MM.1S (cell line): ENCODE measurements around the gene NTN1.

Experiments used
- DNase-seq: peaks from one replicate; pipeline ENCODE4 v3.0.0-alpha.2; 2015
- H2AFZ ChIP-seq: fragments of 300-600 bp; sonication (generic); 2 replicates; pipeline ENCODE4 v1.6.0; 2016; ENCODE audit warnings: antibody characterized with exemption, low read length
- H3F3A ChIP-seq: fragments of 300-600 bp; sonication (generic); 2 replicates; pipeline ENCODE4 v1.6.1; 2016; ENCODE audit warnings: mild to moderate bottlenecking, antibody characterized with exemption, low read length, moderate library complexity, mixed read lengths; ENCODE audit not compliant: insufficient read depth
- H3K27ac ChIP-seq: fragments of 300-600 bp; sonication (generic); 2 replicates; pipeline ENCODE4 v1.5.1; 2016; ENCODE audit warnings: mild to moderate bottlenecking, low read length
- H3K27me3 ChIP-seq: fragments of 300-600 bp; sonication (generic); replicated peaks from 2 replicates; pipeline ENCODE4 v1.6.0; 2016; ENCODE audit warnings: low read length; ENCODE audit not compliant: insufficient read depth
- H3K36me3 ChIP-seq: fragments of 300-600 bp; sonication (generic); replicated peaks from 2 replicates; pipeline ENCODE4 v1.6.1; 2016; ENCODE audit warnings: mild to moderate bottlenecking, low read length, mixed read lengths; ENCODE audit not compliant: insufficient read depth
- H3K4me1 ChIP-seq: fragments of 300-600 bp; sonication (generic); 2 replicates; pipeline ENCODE4 v1.6.1; 2016; ENCODE audit warnings: low read length, mixed read lengths
- H3K4me2 ChIP-seq: fragments of 300-600 bp; sonication (generic); 2 replicates; pipeline ENCODE4 v1.6.0; 2016; ENCODE audit warnings: low read depth, low read length
- H3K4me3 ChIP-seq: fragments of 300-600 bp; sonication (generic); 2 replicates; pipeline ENCODE4 v1.5.1; 2016; ENCODE audit warnings: low read length, mixed read lengths
- H3K79me2 ChIP-seq: fragments of 300-600 bp; sonication (generic); 2 replicates; pipeline ENCODE4 v1.6.1; 2016; ENCODE audit warnings: mixed run types, low read length, mixed read lengths
- H3K9ac ChIP-seq: fragments of 300-600 bp; sonication (generic); 2 replicates; pipeline ENCODE4 v1.6.1; 2016; ENCODE audit warnings: low read length, mixed read lengths
- H3K9me2 ChIP-seq: fragments of 300-600 bp; sonication (generic); replicated peaks from 2 replicates; pipeline ENCODE4 v1.6.1; 2016; ENCODE audit warnings: mild to moderate bottlenecking, low read length, mixed read lengths; ENCODE audit not compliant: insufficient read depth
- H3K9me3 ChIP-seq: fragments of 300-600 bp; sonication (generic); replicated peaks from 2 replicates; pipeline ENCODE4 v1.6.1; 2016; ENCODE audit warnings: mild to moderate bottlenecking, low read length, mixed read lengths; ENCODE audit not compliant: insufficient read depth
- H4K20me1 ChIP-seq: fragments of 300-600 bp; sonication (generic); 2 replicates; pipeline ENCODE4 v1.6.1; 2016; ENCODE audit warnings: mild to moderate bottlenecking, low read length, moderate library complexity, mixed read lengths; ENCODE audit not compliant: insufficient read depth
- EZH2 ChIP-seq: fragments of 300-600 bp; sonication (generic); optimal IDR thresholded peaks from 2 replicates; pipeline ENCODE3; 2017; ENCODE audit warnings: low read depth, mild to moderate bottlenecking, antibody characterized with exemption, low read length, mixed read lengths
- EZH2phosphoT487 ChIP-seq: fragments of 300-600 bp; sonication (generic); IDR thresholded peaks from 2 replicates; pipeline ENCODE4 v1.6.1; 2018; ENCODE audit warnings: antibody characterized with exemption, low read length
- TF ChIP-seq, protein P1 (sequence below): fragments of 300-600 bp; sonication (generic); IDR thresholded peaks from 2 replicates; pipeline ENCODE4 v1.5.1; 2016; ENCODE audit warnings: antibody characterized with exemption, low read length, mixed read lengths

The NTN1 gene

DNA sequence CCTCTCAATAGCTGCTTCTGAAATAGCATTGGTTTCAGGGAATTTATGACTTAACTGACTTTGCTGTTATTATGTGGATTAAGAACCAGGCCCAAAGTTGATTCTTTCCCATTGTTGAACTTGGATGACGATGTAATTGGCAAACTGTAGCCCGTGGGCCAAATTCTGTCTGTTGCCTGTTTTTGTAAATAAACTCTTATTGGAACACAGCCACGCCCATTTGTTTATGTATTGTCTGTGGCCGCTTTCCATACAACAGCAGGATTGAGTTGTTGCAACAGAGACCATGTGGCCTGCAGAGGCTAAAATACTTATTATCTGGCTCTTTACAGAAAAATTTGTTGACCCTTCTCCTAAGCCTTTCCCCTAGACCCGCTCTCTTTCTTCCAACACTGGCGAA, 31.6 kb downstream of the NTN1 start:
- DNase-seq = no peak
- H3K27me3 ChIP-seq = peaks cover 13% of the 10 kb centered on the region; the same call in 1 of the 2 replicates

GRCh38 chr17:9053406-9053805, 32.1 kb downstream of the NTN1 start:
- Histone ChIP-seq H3K27me3 (peaks cover 13% of the 10 kb centered on the region; the same call in 1 of the 2 replicates), H3K79me2 (no peaks in the 10 kb centered on the region), H3K9ac (no peak overlapping the region), H3K27ac (no peak overlapping the region), H3F3A (no peaks in the 10 kb centered on the region), H2AFZ (no peak overlapping the region), H3K4me3 (no peak overlapping the region), H3K36me3 (no peaks in the 10 kb centered on the region), H4K20me1 (no peaks in the 10 kb centered on the region), H3K9me3 (no peaks in the 10 kb centered on the region), H3K4me1 (no peaks in the 10 kb centered on the region), H3K4me2 (peak overlapping the region; percentile 55; the same call in 1 of the 2 replicates), H3K9me2 (no peaks in the 10 kb centered on the region)
- TF ChIP-seq, protein P1, sequence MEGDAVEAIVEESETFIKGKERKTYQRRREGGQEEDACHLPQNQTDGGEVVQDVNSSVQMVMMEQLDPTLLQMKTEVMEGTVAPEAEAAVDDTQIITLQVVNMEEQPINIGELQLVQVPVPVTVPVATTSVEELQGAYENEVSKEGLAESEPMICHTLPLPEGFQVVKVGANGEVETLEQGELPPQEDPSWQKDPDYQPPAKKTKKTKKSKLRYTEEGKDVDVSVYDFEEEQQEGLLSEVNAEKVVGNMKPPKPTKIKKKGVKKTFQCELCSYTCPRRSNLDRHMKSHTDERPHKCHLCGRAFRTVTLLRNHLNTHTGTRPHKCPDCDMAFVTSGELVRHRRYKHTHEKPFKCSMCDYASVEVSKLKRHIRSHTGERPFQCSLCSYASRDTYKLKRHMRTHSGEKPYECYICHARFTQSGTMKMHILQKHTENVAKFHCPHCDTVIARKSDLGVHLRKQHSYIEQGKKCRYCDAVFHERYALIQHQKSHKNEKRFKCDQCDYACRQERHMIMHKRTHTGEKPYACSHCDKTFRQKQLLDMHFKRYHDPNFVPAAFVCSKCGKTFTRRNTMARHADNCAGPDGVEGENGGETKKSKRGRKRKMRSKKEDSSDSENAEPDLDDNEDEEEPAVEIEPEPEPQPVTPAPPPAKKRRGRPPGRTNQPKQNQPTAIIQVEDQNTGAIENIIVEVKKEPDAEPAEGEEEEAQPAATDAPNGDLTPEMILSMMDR = no peak
- no peak for TF ChIP-seq EZH2
- TF ChIP-seq EZH2phosphoT487 = no peak
- DNase-seq = no peak

More for the DNA sequence above, 31.6 kb downstream of the NTN1 start:
- Histone ChIP-seq H3K27ac (no peak overlapping the region), H3F3A (no peaks in the 10 kb centered on the region), H3K4me1 (no peaks in the 10 kb centered on the region), H3K4me3 (no peak overlapping the region), H3K4me2 (no peak overlapping the region), H3K79me2 (no peaks in the 10 kb centered on the region), H4K20me1 (no peaks in the 10 kb centered on the region), H3K36me3 (no peaks in the 10 kb centered on the region), H3K9me2 (no peaks in the 10 kb centered on the region), H3K9me3 (no peaks in the 10 kb centered on the region), H3K9ac (no peak overlapping the region), H2AFZ (no peak overlapping the region)
- TF ChIP-seq, protein P1 = no peak
- no peak for TF ChIP-seq EZH2phosphoT487
- TF ChIP-seq EZH2 = no peak

DNA sequence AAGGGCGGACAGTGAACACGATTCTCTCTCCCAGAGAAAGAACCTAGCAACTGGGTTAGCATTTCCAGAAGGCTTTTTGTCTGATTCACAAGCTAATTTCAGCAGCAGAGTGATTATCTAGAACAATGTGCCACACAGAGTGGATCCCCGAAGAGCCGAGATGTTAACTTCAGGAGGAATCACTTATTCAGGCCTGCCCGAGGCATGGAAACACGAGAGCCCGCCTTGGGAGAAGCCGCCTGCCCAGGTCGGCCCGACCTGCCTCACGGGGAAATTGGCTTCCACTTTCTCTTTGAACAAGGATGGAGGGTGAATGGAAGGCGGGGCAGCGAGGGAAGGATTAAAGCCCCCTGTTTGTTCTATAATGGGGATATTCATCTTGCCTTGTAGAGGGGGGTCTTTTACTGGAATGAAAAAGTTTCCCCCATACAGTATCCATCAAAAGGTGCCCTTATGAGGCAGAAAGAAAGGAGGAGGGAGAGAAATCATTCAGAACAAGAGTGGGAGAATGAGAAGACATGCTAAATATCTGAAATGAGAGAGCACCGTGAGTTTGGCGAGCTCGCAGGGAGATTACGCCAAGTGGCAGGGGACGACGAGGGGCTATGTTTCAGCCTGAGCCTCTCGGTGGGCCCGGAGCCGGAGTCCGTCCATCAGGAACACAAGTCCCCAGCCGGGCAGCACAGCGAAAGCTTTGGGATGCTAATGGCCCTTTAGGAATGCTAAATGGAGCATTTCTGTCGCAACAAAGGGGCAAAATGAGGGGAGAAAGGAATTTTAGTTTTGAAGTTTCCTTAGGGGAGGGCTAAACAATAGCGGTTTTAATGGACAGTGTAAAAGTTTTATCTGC, 33.0 kb downstream of the NTN1 start:
- Histone ChIP-seq H3F3A (no peaks in the 10 kb centered on the region), H3K36me3 (no peaks in the 10 kb centered on the region), H3K4me2 (peak overlapping the region; percentile 55), H3K79me2 (no peaks in the 10 kb centered on the region), H3K27me3 (peaks cover 7% of the 10 kb centered on the region; the same call in 1 of the 2 replicates), H3K9me2 (no peaks in the 10 kb centered on the region), H3K4me3 (peak overlapping the region; percentile 28), H4K20me1 (no peaks in the 10 kb centered on the region), H2AFZ (peak overlapping the region; percentile 74; the same call in 1 of the 2 replicates), H3K9ac (no peak overlapping the region), H3K9me3 (no peaks in the 10 kb centered on the region), H3K27ac (no peak overlapping the region), H3K4me1 (no peaks in the 10 kb centered on the region)
- DNase-seq = no peak
- TF ChIP-seq, protein P1 = no peak
- TF ChIP-seq EZH2 (no peak), EZH2phosphoT487 (no peak)
